Measurements from ENCODE around the gene LTB4R2. TPM values are rescaled to one million over a fixed set of nuclear protein-coding genes. Genes with fewer than 3 reads are reported as not detected.
"Not testable (repeated sequence)": the region's sequence is repeated elsewhere in the genome, so short reads cannot be mapped to it uniquely, and the experiment has no call there.

The LTB4R2 gene
- total and polyA plus RNA-seq, 3 experiments from 2014 or later = 2.6 to 8.7 (median 8.3) TPM

DNA sequence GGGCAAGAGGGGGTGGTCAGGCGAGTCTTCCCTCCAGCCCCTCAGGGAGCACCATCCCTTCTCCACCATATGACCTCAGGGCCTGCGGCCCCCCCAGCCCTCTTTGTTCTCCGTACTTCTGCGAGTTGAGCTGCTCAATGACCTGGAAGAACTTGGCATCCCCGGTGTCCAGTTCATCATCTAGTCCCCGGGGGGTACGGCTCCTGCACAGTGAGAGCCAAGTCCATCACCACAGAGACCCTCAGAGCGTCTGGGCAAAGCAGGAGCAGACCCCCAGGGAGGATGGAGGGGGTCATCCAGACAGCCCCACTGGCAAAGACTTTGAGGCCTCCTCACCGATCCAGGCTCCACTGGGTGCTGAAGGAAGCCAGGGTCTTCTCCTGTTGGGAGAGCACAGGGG, 16.0 kb downstream of the LTB4R2 start:
- no peaks in the 10 kb centered on the region for H3K36me3 ChIP-seq (ENCODE audit: insufficient read depth, low read length)
- no peaks in the 10 kb centered on the region for H3K36me3 Mint-ChIP-seq
- DNase-seq = no peak
- H3K4me3 Mint-ChIP-seq = no peak overlapping the region
- H3K9me3 Mint-ChIP-seq = no peaks in the 10 kb centered on the region
- peaks cover 0 to 8% of the 10 kb centered on the region in 2 donors for H3K27me3 Mint-ChIP-seq
- peaks cover 31% of the 10 kb centered on the region for H3K4me1 ChIP-seq (ENCODE audit: insufficient read depth, low read length)
- no peak overlapping the region for H3K27ac ChIP-seq (ENCODE audit: low read depth, low read length)
- POLR2A ChIA-PET = interaction anchor here (1.0 kb wide), 1 partner anchor 12 kb away, joined by 3 read pairs; no protein-coding TSS in a partner anchor
- CTCF ChIA-PET = interaction anchor here (1.2 to 16.8 kb wide), 2 partner anchors 19 to 105 kb away, joined by 4 to 265 read pairs; partner anchors contain the start of genes CIDEB, DHRS1, LTB4R and LTB4R2
- no peaks in the 10 kb centered on the region for H3K9me3 ChIP-seq (ENCODE audit: low read length)
- H3K4me1 Mint-ChIP-seq = peaks cover 38 to 43% (median 41%) of the 10 kb centered on the region in 3 donors
- no peak overlapping the region for H3K4me3 ChIP-seq (ENCODE audit: low read length)
- peak overlapping the region in 1 of 8 donors; percentile 6 for H3K27ac Mint-ChIP-seq
- no peaks in the 10 kb centered on the region for H3K27me3 ChIP-seq (ENCODE audit: insufficient read depth, low read length, poor library complexity, severe bottlenecking)

DNA sequence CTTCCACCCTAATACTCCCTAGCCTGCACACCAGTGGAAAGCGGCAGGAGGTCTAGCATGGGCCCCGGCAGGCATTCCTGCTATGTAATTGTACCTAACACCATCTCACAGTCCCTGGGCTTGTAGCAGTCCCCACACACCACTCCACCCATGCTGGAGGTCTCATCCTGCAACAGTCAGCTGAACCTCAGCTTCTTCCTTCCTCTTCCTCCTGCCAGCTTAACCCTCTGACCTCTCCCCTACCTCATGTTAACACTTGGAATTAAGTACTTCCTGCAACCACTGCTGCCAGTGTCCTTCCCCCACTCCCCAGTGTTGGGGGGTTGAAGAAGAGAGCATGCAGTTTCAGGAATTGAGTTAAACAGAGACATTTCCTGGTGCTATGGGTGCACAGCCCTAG, 17.4 kb downstream of the LTB4R2 start:
- no peak for DNase-seq
- no peaks in the 10 kb centered on the region for H3K27me3 ChIP-seq (ENCODE audit: insufficient read depth, low read length, poor library complexity, severe bottlenecking)
- peaks cover 4 to 12% of the 10 kb centered on the region in 2 donors for H3K27me3 Mint-ChIP-seq
- ChIA-PET CTCF (interaction anchor here (0.8 to 16.8 kb wide), 4 partner anchors 10 to 104 kb away, joined by 3 to 265 read pairs (median 6); partner anchors contain the start of genes CIDEB, DHRS1, LTB4R and LTB4R2), POLR2A (no interaction called here)
- H3K27ac Mint-ChIP-seq = peak overlapping the region; percentile 25 to 93 (median 78)
- H3K36me3 ChIP-seq (ENCODE audit: insufficient read depth, low read length) = no peaks in the 10 kb centered on the region
- H3K9me3 Mint-ChIP-seq = no peaks in the 10 kb centered on the region
- H3K27ac ChIP-seq (ENCODE audit: low read depth, low read length) = no peak overlapping the region
- H3K4me3 ChIP-seq (ENCODE audit: low read length) = no peak overlapping the region
- H3K4me1 ChIP-seq (ENCODE audit: insufficient read depth, low read length) = peaks cover 44% of the 10 kb centered on the region
- H3K4me3 Mint-ChIP-seq = peak overlapping the region in 4 of 7 donors; percentile 15 to 61 (median 43)
- H3K36me3 Mint-ChIP-seq = no peaks in the 10 kb centered on the region
- H3K9me3 ChIP-seq (ENCODE audit: low read length) = no peaks in the 10 kb centered on the region
- H3K4me1 Mint-ChIP-seq = peaks cover 49 to 56% (median 53%) of the 10 kb centered on the region in 3 donors

DNA sequence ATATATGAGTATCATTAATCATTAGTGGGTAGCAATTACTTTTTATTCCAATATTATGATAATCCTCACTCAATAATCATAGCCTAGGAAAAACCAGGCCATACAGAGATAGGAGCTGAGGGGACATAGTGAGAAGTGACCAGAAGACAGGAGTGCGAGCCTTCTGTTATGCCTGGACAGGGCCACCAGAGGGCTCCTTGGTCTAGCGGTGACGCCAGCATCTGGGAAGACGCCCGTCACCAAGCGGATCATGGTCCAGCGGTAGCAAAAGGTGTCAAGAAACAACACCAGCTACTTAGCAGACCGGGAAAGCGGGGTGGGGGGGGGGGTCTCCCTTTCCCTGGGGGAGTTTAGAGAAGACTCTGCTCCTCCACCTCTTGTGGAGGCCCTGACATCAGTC, 18.0 kb downstream of the LTB4R2 start:
- H3K36me3 Mint-ChIP-seq; H3K4me3 ChIP-seq (ENCODE audit: low read length); H3K9me3 Mint-ChIP-seq; DNase-seq; H3K27ac ChIP-seq (ENCODE audit: low read depth, low read length); H3K27me3 ChIP-seq (ENCODE audit: insufficient read depth, low read length, poor library complexity, severe bottlenecking); H3K36me3 ChIP-seq (ENCODE audit: insufficient read depth, low read length); H3K9me3 ChIP-seq (ENCODE audit: low read length); POLR2A ChIA-PET: not testable (repeated sequence)
- H3K4me1 Mint-ChIP-seq = peaks cover 55 to 62% (median 56%) of the 10 kb centered on the region in 3 donors
- CTCF ChIA-PET = interaction anchor here (1.0 to 16.8 kb wide), 4 partner anchors 12 to 104 kb away, joined by 3 to 265 read pairs (median 6); partner anchors contain the start of genes CIDEB, DHRS1, LTB4R and LTB4R2
- H3K27ac Mint-ChIP-seq = peak overlapping the region in 4 of 8 donors; percentile 36 to 83 (median 62)
- peaks cover 5 to 15% of the 10 kb centered on the region in 2 donors for H3K27me3 Mint-ChIP-seq
- peaks cover 50% of the 10 kb centered on the region for H3K4me1 ChIP-seq (ENCODE audit: insufficient read depth, low read length)
- H3K4me3 Mint-ChIP-seq = peak overlapping the region in 1 of 7 donors; percentile 37

DNA sequence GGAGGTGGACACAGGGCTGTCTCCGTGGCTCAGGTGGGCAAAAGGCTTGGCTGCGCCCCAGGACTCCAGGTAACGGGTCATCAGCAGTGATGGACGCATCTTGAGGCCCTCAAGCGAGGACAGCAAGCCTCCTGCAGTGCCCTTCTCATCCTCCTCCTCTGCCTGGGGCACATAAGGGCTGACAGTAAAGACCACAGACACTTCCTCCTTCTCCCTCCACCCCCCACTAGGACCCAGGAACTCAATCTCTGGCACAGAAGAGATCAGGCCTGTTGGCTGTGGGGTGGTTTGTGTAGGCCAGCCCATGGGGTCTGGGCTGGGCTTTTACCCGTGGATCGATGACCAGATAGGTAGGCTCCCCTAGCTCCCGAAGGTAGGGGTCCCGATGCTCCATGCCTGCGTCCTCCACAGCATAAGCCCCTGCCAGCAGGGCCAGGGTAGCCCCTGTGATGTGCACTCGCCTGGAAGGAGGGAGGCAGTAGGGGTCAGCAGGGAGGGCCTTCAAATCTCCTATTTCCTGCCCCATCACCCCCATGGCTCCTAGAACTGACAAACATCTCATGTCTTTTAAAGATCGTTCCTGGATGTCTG, 19.2 kb downstream of the LTB4R2 start:
- no peaks in the 10 kb centered on the region for H3K36me3 ChIP-seq (ENCODE audit: insufficient read depth, low read length)
- no peaks in the 10 kb centered on the region for H3K9me3 Mint-ChIP-seq
- H3K4me3 Mint-ChIP-seq = peak overlapping the region in 6 of 7 donors; percentile 27 to 78 (median 56)
- peaks cover 4% of the 10 kb centered on the region for H3K27me3 ChIP-seq (ENCODE audit: insufficient read depth, low read length, poor library complexity, severe bottlenecking)
- H3K36me3 Mint-ChIP-seq = no peaks in the 10 kb centered on the region
- CTCF ChIA-PET = interaction anchor here (1.2 to 16.8 kb wide), 3 partner anchors 19 to 104 kb away, joined by 3 to 486 read pairs (median 265); partner anchors contain the start of genes CBLN3, CIDEB, DHRS1 and KHNYN
- H3K27ac Mint-ChIP-seq = peak overlapping the region; percentile 46 to 93 (median 86)
- no peaks in the 10 kb centered on the region for H3K9me3 ChIP-seq (ENCODE audit: low read length)
- DNase-seq = no peak
- no peak overlapping the region for H3K27ac ChIP-seq (ENCODE audit: low read depth, low read length)
- peaks cover 63% of the 10 kb centered on the region for H3K4me1 ChIP-seq (ENCODE audit: insufficient read depth, low read length)
- POLR2A ChIA-PET = interaction anchor here (0.6 to 2.6 kb wide), 5 partner anchors 18 to 101 kb away, joined by 3 to 9 read pairs (median 4); partner anchors contain the start of genes KHNYN and LTB4R
- peaks cover 66 to 73% (median 68%) of the 10 kb centered on the region in 3 donors for H3K4me1 Mint-ChIP-seq
- peaks cover 12 to 15% of the 10 kb centered on the region in 2 donors for H3K27me3 Mint-ChIP-seq
- no peak overlapping the region for H3K4me3 ChIP-seq (ENCODE audit: low read length)

DNA sequence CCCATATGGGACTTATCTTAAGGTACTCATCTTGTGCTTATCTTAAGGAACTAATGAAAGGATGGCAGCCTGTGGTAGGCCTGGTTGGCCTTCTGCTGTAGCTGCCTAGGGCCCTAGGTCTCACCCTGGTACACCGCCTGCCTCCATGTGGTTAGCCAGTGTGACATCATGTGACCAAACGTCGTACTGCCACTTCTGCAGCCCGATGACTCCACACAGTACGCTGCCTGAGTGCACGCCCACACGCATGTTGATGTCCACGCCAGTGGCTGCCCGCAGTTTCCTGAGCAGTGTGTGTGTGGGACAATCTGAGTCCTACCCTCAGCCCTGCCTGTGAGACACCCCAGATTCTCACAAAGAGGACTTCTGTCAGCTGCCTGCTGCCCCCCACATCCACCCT, 19.8 kb downstream of the LTB4R2 start:
- Histone ChIP-seq H3K4me3 (ENCODE audit: low read length) (no peak overlapping the region), H3K36me3 (ENCODE audit: insufficient read depth, low read length) (no peaks in the 10 kb centered on the region), H3K27me3 (ENCODE audit: insufficient read depth, low read length, poor library complexity, severe bottlenecking) (peaks cover 10% of the 10 kb centered on the region), H3K9me3 (ENCODE audit: low read length) (no peaks in the 10 kb centered on the region), H3K4me1 (ENCODE audit: insufficient read depth, low read length) (peaks cover 69% of the 10 kb centered on the region), H3K27ac (ENCODE audit: low read depth, low read length) (no peak overlapping the region)
- Mint-ChIP-seq H3K36me3 (no peaks in the 10 kb centered on the region), H3K27me3 (peaks cover 14 to 16% of the 10 kb centered on the region in 2 donors), H3K9me3 (no peaks in the 10 kb centered on the region), H3K4me1 (peaks cover 68 to 78% (median 71%) of the 10 kb centered on the region in 3 donors), H3K4me3 (peak overlapping the region; percentile 27 to 76 (median 57)), H3K27ac (peak overlapping the region; percentile 46 to 93 (median 86))
- POLR2A ChIA-PET = interaction anchor here (0.6 to 2.6 kb wide), 5 partner anchors 19 to 100 kb away, joined by 3 to 9 read pairs (median 4); partner anchors contain the start of genes KHNYN and LTB4R
- peak in 4 of 5 donors; percentile 66 to 88 (median 78) for DNase-seq
- CTCF ChIA-PET = interaction anchor here (1.2 to 16.8 kb wide), 3 partner anchors 18 to 103 kb away, joined by 3 to 486 read pairs (median 265); partner anchors contain the start of genes CBLN3, CIDEB, DHRS1 and KHNYN

DNA sequence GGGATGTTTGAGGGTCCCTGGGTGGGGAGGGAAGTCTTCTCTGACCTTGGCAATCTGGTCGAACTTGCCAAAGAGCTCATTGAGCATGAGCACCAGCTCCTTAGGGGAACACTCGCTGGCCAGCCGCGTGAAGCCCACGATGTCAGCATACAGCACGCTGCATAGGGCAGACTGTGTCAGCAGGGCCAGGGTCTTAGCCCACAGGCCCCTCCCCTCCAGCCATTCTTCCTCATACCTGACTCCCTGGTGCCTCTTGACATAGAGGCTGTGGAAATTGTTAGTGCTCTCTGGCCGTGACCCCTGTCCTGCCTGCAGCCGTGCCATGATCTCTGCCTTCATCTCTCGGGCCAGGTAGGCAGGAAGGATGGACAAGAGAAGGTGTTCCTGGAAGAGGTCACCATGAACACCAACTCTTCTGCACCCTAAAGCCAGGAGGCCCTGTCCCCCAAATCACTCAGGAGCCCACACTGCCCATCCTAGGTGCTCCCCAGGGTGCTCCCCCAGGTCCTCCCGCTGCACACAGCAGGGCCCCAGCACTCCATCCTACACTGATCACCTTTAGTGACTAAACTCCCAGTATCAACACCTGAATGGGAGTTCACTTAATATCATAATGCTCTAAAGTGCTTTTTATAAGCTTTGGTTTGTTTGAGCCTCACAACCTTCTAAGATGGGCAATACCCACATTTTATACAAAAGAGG, 21.2 kb downstream of the LTB4R2 start:
- peaks cover 74% of the 10 kb centered on the region for H3K4me1 ChIP-seq (ENCODE audit: insufficient read depth, low read length)
- ChIA-PET CTCF (interaction anchor here (1.4 to 16.8 kb wide), 5 partner anchors 24 to 115 kb away, joined by 5 to 486 read pairs (median 52); partner anchors contain the start of genes CBLN3, CIDEB, DHRS1 and KHNYN), POLR2A (interaction anchor here (0.5 to 2.6 kb wide), 2 partner anchors 20 to 110 kb away, joined by 3 to 9 read pairs; partner anchors contain the start of gene LTB4R)
- H3K9me3 Mint-ChIP-seq = no peaks in the 10 kb centered on the region
- peaks cover 73 to 89% (median 79%) of the 10 kb centered on the region in 3 donors for H3K4me1 Mint-ChIP-seq
- no peaks in the 10 kb centered on the region for H3K36me3 ChIP-seq (ENCODE audit: insufficient read depth, low read length)
- peaks cover 17% of the 10 kb centered on the region for H3K27me3 ChIP-seq (ENCODE audit: insufficient read depth, low read length, poor library complexity, severe bottlenecking)
- no peak for DNase-seq
- no peak overlapping the region for H3K27ac ChIP-seq (ENCODE audit: low read depth, low read length)
- H3K4me3 ChIP-seq (ENCODE audit: low read length) = no peak overlapping the region
- H3K27me3 Mint-ChIP-seq = peaks cover 21 to 22% of the 10 kb centered on the region in 2 donors
- peak overlapping the region in 3 of 7 donors; percentile 23 to 63 (median 37) for H3K4me3 Mint-ChIP-seq
- H3K27ac Mint-ChIP-seq = peak overlapping the region in 6 of 8 donors; percentile 44 to 91 (median 82)
- H3K9me3 ChIP-seq (ENCODE audit: low read length) = no peaks in the 10 kb centered on the region
- peaks cover under 1 to 4% (median 1%) of the 10 kb centered on the region in 3 donors for H3K36me3 Mint-ChIP-seq

DNA sequence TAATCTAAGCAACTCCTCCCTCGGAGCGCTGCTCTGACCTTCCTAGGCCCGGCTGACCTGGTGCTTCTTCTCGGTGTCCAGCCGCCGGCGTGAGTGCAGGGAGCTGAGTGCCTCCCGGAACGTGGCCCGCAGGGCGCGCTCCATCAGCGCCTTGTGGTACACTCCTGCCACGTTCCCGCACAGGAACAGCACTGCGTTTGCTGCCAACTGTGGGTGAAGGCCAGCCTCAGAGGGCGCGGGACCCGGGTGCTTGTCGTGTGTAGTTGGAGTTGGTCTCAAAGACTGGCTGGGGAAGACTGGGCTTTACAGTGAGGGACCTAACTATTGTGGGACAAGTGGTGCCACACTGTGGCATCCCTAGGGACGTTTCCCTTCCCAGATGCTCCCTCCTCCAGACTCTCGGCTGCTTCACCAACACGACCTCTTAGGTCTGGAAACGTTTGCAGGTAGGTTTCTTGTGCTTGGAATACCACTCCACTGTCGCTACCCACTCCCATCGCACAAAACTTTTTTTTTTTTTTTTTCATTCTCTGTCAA, 21.9 kb downstream of the LTB4R2 start:
- Mint-ChIP-seq H3K9me3 (no peaks in the 10 kb centered on the region), H3K27me3 (peaks cover 21 to 27% of the 10 kb centered on the region in 2 donors), H3K4me1 (peaks cover 73 to 92% (median 84%) of the 10 kb centered on the region in 3 donors), H3K27ac (peak overlapping the region; percentile 15 to 91 (median 80)), H3K36me3 (peaks cover 5 to 11% (median 5%) of the 10 kb centered on the region in 3 donors), H3K4me3 (peak overlapping the region; percentile 63 to 86 (median 79))
- ChIA-PET CTCF (interaction anchor here (0.7 to 16.8 kb wide), 12 partner anchors 9 to 116 kb away, joined by 3 to 486 read pairs (median 16); partner anchors contain the start of genes CBLN3, CIDEB, DHRS1 and KHNYN), POLR2A (interaction anchor here (0.7 to 3.1 kb wide), 6 partner anchors 21 to 230 kb away, joined by 4 to 78 read pairs (median 11); partner anchors contain the start of genes CBLN3, KHNYN, LTB4R and TINF2)
- no peak for DNase-seq
- Histone ChIP-seq H3K9me3 (ENCODE audit: low read length) (no peaks in the 10 kb centered on the region), H3K4me3 (ENCODE audit: low read length) (no peak overlapping the region), H3K27ac (ENCODE audit: low read depth, low read length) (no peak overlapping the region), H3K36me3 (ENCODE audit: insufficient read depth, low read length) (peaks cover under 1% of the 10 kb centered on the region), H3K27me3 (ENCODE audit: insufficient read depth, low read length, poor library complexity, severe bottlenecking) (peaks cover 17% of the 10 kb centered on the region), H3K4me1 (ENCODE audit: insufficient read depth, low read length) (peaks cover 74% of the 10 kb centered on the region)
